ENCODE measurements around the gene LTA.

The LTA gene

DNA sequence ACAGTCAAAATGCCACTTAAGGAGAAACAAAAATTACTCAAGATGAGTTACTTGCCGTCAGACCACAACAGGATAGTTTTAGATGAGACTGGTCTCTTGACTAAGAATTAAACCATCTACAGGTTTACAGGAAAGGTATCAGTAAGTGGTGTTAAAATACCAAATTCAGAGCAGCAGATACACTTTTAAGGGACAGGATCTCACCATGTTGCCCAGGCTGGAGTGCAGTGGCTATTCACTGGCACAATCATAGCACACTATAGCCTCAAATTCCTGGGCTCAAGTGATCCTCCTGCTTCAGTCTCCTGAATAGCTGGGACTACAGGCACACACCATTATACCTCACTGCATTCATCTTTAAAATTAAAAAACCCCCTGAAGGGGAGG lies 38.6 kb upstream of the LTA start:
- DNase-seq (ENCODE audit: extremely low spot score), result no peak
- TF ChIP-seq, protein P1, sequence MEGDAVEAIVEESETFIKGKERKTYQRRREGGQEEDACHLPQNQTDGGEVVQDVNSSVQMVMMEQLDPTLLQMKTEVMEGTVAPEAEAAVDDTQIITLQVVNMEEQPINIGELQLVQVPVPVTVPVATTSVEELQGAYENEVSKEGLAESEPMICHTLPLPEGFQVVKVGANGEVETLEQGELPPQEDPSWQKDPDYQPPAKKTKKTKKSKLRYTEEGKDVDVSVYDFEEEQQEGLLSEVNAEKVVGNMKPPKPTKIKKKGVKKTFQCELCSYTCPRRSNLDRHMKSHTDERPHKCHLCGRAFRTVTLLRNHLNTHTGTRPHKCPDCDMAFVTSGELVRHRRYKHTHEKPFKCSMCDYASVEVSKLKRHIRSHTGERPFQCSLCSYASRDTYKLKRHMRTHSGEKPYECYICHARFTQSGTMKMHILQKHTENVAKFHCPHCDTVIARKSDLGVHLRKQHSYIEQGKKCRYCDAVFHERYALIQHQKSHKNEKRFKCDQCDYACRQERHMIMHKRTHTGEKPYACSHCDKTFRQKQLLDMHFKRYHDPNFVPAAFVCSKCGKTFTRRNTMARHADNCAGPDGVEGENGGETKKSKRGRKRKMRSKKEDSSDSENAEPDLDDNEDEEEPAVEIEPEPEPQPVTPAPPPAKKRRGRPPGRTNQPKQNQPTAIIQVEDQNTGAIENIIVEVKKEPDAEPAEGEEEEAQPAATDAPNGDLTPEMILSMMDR (IDR thresholded peaks at IDR 0.05; ENCODE audit: control extremely low read depth, extremely low read depth, low read depth, missing control alignments), result no peak
- CTCF ChIA-PET, result interaction anchor here (0.7 to 1.2 kb wide), 2 partner anchors 13 to 18 kb away, joined by 3 to 5 read pairs; partner anchors contain the start of gene ATP6V1G2
- POLR2A ChIA-PET, result no interaction called here

DNA sequence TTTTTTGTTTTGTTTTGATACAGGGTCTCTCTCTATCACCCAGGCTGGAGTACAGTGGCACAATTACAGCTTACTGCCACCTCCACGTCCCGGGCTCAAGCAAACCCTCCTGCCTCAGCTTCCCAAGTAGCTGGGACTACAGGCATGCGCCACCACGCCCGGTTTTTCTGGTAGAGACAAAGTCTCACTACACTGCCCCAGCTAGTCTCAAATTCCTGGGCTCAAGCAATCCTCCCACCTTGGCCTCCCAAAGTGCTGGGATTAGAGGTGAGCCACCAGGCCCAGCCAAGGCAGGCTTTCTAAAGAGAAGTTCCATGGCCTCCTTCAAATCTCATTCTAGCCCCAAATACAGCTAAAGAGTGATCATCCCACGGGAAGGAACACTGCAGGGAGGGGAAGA lies 38.1 kb upstream of the LTA start:
- POLR2A ChIA-PET, result interaction anchor here (1.5 kb wide), 1 partner anchor 65 kb away, joined by 4 read pairs; no protein-coding TSS in a partner anchor
- CTCF ChIA-PET, result interaction anchor here (0.7 to 1.3 kb wide), 4 partner anchors 9 to 17 kb away, joined by 3 to 5 read pairs (median 3); partner anchors contain the start of gene ATP6V1G2
- TF ChIP-seq, protein P1 (IDR thresholded peaks at IDR 0.05; ENCODE audit: control extremely low read depth, extremely low read depth, low read depth, missing control alignments), result no peak
- DNase-seq (ENCODE audit: extremely low spot score), result no peak

DNA sequence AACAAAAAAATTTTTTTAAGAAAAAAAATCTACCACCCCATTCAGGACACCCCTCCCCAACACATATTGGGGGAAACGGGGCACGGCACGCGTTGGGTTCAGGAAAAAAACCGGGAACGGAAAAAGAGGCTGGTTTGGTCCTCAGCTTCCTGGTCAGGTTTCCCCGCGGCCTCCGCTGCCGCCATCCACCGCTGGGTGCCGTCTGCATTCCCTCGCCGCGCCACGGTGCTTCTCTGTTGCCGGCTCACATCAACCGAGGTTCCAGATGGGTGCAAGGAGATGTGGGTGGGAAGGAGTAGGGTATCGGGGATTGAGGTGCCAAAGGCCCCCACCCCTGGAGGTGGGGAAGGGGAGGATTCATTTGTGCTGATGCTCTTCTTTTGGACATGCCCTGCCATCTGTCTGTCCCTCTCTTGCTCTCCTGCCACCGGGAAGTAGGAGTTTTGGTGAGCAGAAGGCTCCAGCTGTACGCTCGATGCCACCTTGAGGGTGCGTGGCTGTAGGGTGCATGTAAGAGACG lies 37.5 kb upstream of the LTA start:
- ChIA-PET CTCF (interaction anchor here (1.0 to 1.3 kb wide), 3 partner anchors 9 to 17 kb away, joined by 3 to 5 read pairs (median 3); no protein-coding TSS in a partner anchor), POLR2A (interaction anchor here (1.5 kb wide), 1 partner anchor 64 kb away, joined by 4 read pairs; no protein-coding TSS in a partner anchor)
- DNase-seq (ENCODE audit: extremely low spot score), result no peak
- TF ChIP-seq, protein P1 (IDR thresholded peaks at IDR 0.05; ENCODE audit: control extremely low read depth, extremely low read depth, low read depth, missing control alignments), result no peak

DNA sequence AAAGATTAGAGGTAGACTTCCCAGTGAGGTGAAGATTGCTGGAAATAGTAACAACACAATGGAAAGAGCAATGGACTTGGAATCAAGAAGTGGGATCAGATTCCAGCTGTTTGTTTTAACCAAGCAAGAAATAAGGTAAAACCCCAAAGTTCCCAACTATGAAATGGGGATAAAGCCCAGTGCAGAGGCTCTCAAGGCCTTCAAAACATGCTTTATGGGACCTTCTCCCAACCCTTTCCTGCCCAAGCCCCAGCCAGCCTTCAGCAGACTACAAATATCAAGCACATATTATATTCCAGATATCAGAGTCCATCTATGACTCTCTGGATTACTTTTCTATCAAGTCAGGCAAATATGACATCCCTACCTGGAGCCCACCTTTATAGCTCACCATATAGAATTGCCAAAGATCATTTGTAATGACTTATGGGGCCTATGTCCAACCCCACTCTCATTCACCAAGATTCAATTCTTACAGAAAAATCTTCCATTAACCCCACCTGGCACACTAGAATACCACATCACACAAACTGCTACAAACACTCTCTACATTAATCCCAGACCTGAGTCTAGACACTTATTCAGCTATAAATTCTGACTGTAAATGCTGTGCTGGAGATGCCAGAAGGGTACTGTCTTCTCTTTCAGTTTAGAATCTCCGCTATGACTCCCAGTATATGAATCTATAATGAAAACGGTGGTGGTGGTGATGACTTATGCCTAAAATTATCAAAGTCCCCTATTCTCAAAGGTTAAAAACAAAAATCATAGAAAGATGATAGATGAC lies 36.4 kb upstream of the LTA start:
- ChIA-PET CTCF (interaction anchor here (1.1 to 1.3 kb wide), 2 partner anchors 11 to 63 kb away, joined by 3 to 5 read pairs; partner anchors contain the start of gene ATP6V1G2), POLR2A (interaction anchor here (0.5 to 1.5 kb wide), 3 partner anchors 10 to 63 kb away, joined by 3 to 4 read pairs (median 4); no protein-coding TSS in a partner anchor)
- TF ChIP-seq, protein P1 (IDR thresholded peaks at IDR 0.05; ENCODE audit: control extremely low read depth, extremely low read depth, low read depth, missing control alignments), result no peak
- no peak for DNase-seq (ENCODE audit: extremely low spot score)

DNA sequence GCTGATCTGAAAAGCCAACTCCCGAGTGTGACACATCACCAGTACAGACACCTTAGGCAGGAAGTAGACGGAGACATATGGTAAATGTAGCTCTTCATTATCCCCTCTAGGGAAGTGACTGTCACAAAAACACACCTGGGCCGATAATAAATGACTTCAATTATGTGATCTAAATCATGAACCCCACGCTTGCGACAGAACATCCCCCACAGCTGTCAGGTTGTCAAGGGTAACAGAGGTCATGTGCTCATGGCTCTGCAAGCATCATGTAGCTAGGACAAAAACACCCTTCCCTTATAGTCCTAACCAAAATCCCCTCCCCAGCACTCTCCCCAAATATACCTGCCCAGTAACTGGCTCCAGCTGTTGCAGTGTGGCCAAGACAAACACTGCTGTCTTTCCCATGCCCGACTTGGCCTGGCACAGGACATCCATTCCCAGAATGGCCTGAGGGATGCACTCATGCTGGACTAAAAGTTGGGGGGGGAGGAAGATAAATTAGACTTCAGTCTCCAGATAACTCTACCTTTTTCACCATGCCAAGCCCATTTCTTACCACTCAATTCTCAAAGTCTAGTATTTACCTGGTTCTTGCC lies 33.2 kb upstream of the LTA start:
- no peak for DNase-seq (ENCODE audit: extremely low spot score)
- TF ChIP-seq, protein P1 (IDR thresholded peaks at IDR 0.05; ENCODE audit: control extremely low read depth, extremely low read depth, low read depth, missing control alignments), result no peak
- ChIA-PET CTCF (interaction anchor here (0.5 to 54.8 kb wide), 4 partner anchors 11 to 53 kb away, joined by 3 to 2725 read pairs (median 3); partner anchors contain the start of genes LST1, LTB, NCR3 and TNF), POLR2A (interaction anchor here (0.5 to 1.6 kb wide), 3 partner anchors 9 to 297 kb away, joined by 3 to 4 read pairs (median 4); no protein-coding TSS in a partner anchor)

DNA sequence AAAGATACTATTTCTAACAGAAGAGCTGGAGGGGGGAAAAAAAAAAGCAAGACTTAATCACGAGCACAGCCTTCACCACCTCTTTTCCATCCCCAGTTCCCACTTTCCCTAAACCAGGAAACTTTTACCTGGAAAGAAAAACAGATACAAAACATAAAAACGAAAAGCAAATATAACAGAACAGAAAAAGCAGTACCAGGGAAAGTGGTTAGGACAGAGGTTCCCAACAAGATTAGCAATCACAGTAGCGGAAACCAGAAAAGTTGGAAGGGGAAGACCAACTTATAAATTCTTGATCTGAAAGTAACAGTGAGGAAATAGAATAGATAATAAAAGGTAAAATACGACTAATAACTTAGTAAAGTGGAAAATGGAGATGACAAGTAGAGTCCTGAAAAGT lies 31.4 kb upstream of the LTA start:
- TF ChIP-seq, protein P1 (IDR thresholded peaks at IDR 0.05; ENCODE audit: control extremely low read depth, extremely low read depth, low read depth, missing control alignments), result no peak
- ChIA-PET CTCF (interaction anchor here (1.6 to 54.8 kb wide), 6 partner anchors 9 to 51 kb away, joined by 4 to 2725 read pairs (median 8); partner anchors contain the start of genes LST1, LTB, MCCD1 and NCR3), POLR2A (interaction anchor here (1.5 to 2.2 kb wide), 7 partner anchors 9 to 78 kb away, joined by 5 to 14 read pairs (median 7); partner anchors contain the start of genes MCCD1 and TNF)
- no peak for DNase-seq (ENCODE audit: extremely low spot score)
